Effector memory CD4-positive, alpha-beta T cell (primary cell): Measurements from ENCODE around the gene DDIT4.

ENCODE experiments used
- DNase-seq, 3 donors: peaks; one replicate each; pipeline ENCODE4 v3.0.0-alpha.2; 2020
- H3K27ac ChIP-seq: 2 replicates; pipeline ENCODE4 v1.7.0; 2013; ENCODE audit warnings: mild to moderate bottlenecking, low read length, moderate library complexity; ENCODE audit not compliant: insufficient read depth, poor library complexity, severe bottlenecking
- H3K27me3 ChIP-seq: replicated peaks from 2 replicates; pipeline ENCODE4 v1.7.0; 2013; ENCODE audit warnings: mild to moderate bottlenecking, low read length; ENCODE audit not compliant: insufficient read depth, control insufficient read depth, poor library complexity, severe bottlenecking
- H3K36me3 ChIP-seq: 2 replicates; pipeline ENCODE4 v1.7.0; 2013; ENCODE audit warnings: mild to moderate bottlenecking, low read length, moderate library complexity; ENCODE audit not compliant: control insufficient read depth, insufficient read depth
- H3K4me1 ChIP-seq: 2 replicates; pipeline ENCODE4 v1.7.0; 2013; ENCODE audit warnings: low read length, mild to moderate bottlenecking; ENCODE audit not compliant: control insufficient read depth, insufficient read depth, poor library complexity, severe bottlenecking
- H3K4me3 ChIP-seq: 2 replicates; pipeline ENCODE4 v1.7.0; 2013; ENCODE audit warnings: low read length, low read depth, mild to moderate bottlenecking; ENCODE audit not compliant: insufficient read depth, poor library complexity, severe bottlenecking
- H3K9me3 ChIP-seq: 2 replicates; pipeline ENCODE4 v1.7.0; 2013; ENCODE audit warnings: mild to moderate bottlenecking, low read length, moderate library complexity; ENCODE audit not compliant: control insufficient read depth

Gene DDIT4

DNA sequence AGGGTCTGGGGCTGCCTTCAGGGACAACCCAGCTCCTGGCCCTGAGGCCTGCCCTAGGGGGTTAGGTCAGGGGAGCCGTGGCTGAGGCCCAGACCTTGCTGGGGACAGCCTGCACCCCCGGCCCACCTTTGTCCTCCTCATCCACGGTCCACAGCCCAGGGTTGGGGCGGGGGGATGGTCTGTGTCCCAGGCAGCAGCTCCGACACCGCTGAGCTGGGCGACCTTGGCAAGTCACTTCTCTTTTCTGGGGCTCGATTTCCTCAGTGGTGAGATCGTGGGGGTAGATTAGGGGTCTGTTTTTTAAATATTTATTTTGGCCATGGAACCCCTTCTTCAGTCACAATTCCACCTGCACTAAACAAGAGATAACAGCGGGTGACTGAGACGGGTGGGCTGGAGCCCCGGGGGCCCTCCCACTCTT is 50.1 kb downstream of the DDIT4 start:
- no peaks in the 10 kb centered on the region for H3K36me3 ChIP-seq
- no peaks in the 10 kb centered on the region for H3K9me3 ChIP-seq
- no peaks in the 10 kb centered on the region for H3K27me3 ChIP-seq
- no peak for DNase-seq
- no peak overlapping the region for H3K4me3 ChIP-seq
- no peak overlapping the region for H3K27ac ChIP-seq
- H3K4me1 ChIP-seq: peaks cover 67% of the 10 kb centered on the region
